CD1c-positive myeloid dendritic cell (primary cell): ENCODE data around the gene PCDH15.

Source experiments
- DNase-seq: peaks from one replicate; pipeline ENCODE4 v3.0.0-alpha.2; 2016; ENCODE audit errors: extremely low spot score

PCDH15 gene

GRCh38 chr10:54130394-54130793 lies 670.6 kb downstream of the PCDH15 start:
- DNase-seq = no peak

- no peak for DNase-seq
These were observed 675.8 kb downstream of the PCDH15 start for GRCh38 chr10:54125098-54125747.

- no peak for DNase-seq
These were observed 676.7 kb downstream of the PCDH15 start for GRCh38 chr10:54124209-54124885.

- DNase-seq = no peak
These were observed 680.2 kb downstream of the PCDH15 start for GRCh38 chr10:54120806-54121205.

GRCh38 chr10:54108961-54109360 lies 692.1 kb downstream of the PCDH15 start:
- DNase-seq = no peak

- DNase-seq = no peak
These were observed 704.1 kb downstream of the PCDH15 start for GRCh38 chr10:54096892-54097291.

- no peak for DNase-seq
These were observed 706.7 kb downstream of the PCDH15 start for GRCh38 chr10:54094321-54094720.

GRCh38 chr10:54091237-54091636 lies 709.8 kb downstream of the PCDH15 start:
- no peak for DNase-seq

- DNase-seq = no peak
These were observed 719.1 kb downstream of the PCDH15 start for GRCh38 chr10:54081950-54082349.

GRCh38 chr10:54067361-54067760 lies 733.7 kb downstream of the PCDH15 start:
- DNase-seq = no peak

- DNase-seq = no peak
These were observed 734.4 kb downstream of the PCDH15 start for GRCh38 chr10:54066646-54067045.

- peak; percentile 65 for DNase-seq
These were observed 735.9 kb downstream of the PCDH15 start for GRCh38 chr10:54065106-54065505.

- no peak for DNase-seq
These were observed 736.8 kb downstream of the PCDH15 start for GRCh38 chr10:54064215-54064614.

- no peak for DNase-seq
These were observed 737.5 kb downstream of the PCDH15 start for GRCh38 chr10:54063514-54063913.

- no peak for DNase-seq
These were observed 740.5 kb downstream of the PCDH15 start for GRCh38 chr10:54060572-54060971.

- no peak for DNase-seq
These were observed 743.7 kb downstream of the PCDH15 start for GRCh38 chr10:54057357-54057756.

GRCh38 chr10:54026340-54026739 lies 774.7 kb downstream of the PCDH15 start:
- DNase-seq = no peak

- no peak for DNase-seq
These were observed 789.9 kb downstream of the PCDH15 start for GRCh38 chr10:54011117-54011516.

- DNase-seq = no peak
These were observed 790.6 kb downstream of the PCDH15 start for GRCh38 chr10:54010337-54010933.

- no peak for DNase-seq
These were observed 791.4 kb downstream of the PCDH15 start for GRCh38 chr10:54009672-54010071.

- DNase-seq = no peak
These were observed 799.0 kb downstream of the PCDH15 start for GRCh38 chr10:54002077-54002476.

- peak; percentile 1 for DNase-seq
These were observed 803.1 kb downstream of the PCDH15 start for GRCh38 chr10:53997953-53998352.

- no peak for DNase-seq
These were observed 810.2 kb downstream of the PCDH15 start for GRCh38 chr10:53990799-53991238.
